Gastrocnemius medialis (tissue), 4 donors: ENCODE results near the gene ZBTB49.

ENCODE experiments used
- CTCF ChIP-seq, 5 experiments: fragments of 450-650 bp in 3 of 5; fragments of 200-600 bp in 2 of 5; sonication (generic) in 2 of 5; IDR thresholded peaks in 4 of 5; conservative IDR thresholded peaks in 1 of 5; 1 replicate in 4 of 5; 2 replicates in 1 of 5; pipeline ENCODE4 v1.5.1; 2016 to 2019; ENCODE audit warnings: antibody characterized with exemption in 5 of 5, mild to moderate bottlenecking in 3 of 5, moderate library complexity in 3 of 5
- POLR2A ChIP-seq, 2 donors: fragments of 450-650 bp; IDR thresholded peaks; one replicate each; pipeline ENCODE4 v1.6.1; 2017; ENCODE audit warnings: antibody characterized with exemption in 2 of 2, mild to moderate bottlenecking in 2 of 2, moderate library complexity in 2 of 2

- TF ChIP-seq CTCF (IDR thresholded peaks at IDR 0.05 in 4 of 5, conservative IDR thresholded peaks at IDR 0.05 in 1 of 5) (no peak), POLR2A (IDR thresholded peaks at IDR 0.05) (no peak)
Measured at GRCh38 chr4:4247696-4248028, 42.4 kb upstream of the ZBTB49 start.
